Measurements from ENCODE around the gene ZAR1. TPM values are rescaled to one million over a fixed set of nuclear protein-coding genes. Genes with fewer than 3 reads are reported as not detected.
"Not testable (repeated sequence)": the region's sequence is repeated elsewhere in the genome, so short reads cannot be mapped to it uniquely, and the experiment has no call there.

The ZAR1 gene
- total and polyA plus RNA-seq, 12 donors, result 0.22 TPM; not detected in 11

DNA sequence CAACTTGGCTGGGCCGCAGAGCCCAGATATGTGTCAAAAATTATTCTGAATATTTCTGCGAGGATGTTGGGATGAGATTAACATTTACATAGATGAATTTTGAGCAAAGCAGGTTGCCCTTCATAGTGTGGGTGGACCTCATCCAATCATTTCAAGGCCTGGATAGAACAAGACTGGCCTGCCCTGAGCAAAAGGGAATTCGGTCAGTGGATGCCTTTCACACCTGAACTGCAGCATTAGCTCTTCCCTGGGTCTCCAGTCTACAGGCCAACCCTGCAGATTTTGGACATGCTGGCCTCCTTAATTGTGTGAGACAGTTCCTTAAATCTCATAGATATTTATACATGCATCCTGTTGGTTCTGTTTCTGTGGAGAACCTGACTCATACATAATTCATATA, 39.3 kb upstream of the ZAR1 start:
- H3K4me3 ChIP-seq, result no peak overlapping the region
- H3K9me3 ChIP-seq (replicated peaks in 1 of 3), result no peaks in the 10 kb centered on the region
- 91 to 100% (median 94%) methylated on average over 3 of the region's 3 CpGs for WGBS, 4 donors
- H3K36me3 ChIP-seq (replicated peaks in 1 of 2), result no peaks in the 10 kb centered on the region
- no peak for DNase-seq
- TF ChIP-seq CTCF (IDR thresholded peaks at IDR 0.05) (no peak), POLR2A (IDR thresholded peaks at IDR 0.05) (no peak)
- no peaks in the 10 kb centered on the region for H3K27me3 ChIP-seq
- no peak overlapping the region for H3K27ac ChIP-seq
- intact Hi-C loops (cut with DNase I), result no loop called here
- H3K4me1 ChIP-seq (replicated peaks in 1 of 2), result no peaks in the 10 kb centered on the region

DNA sequence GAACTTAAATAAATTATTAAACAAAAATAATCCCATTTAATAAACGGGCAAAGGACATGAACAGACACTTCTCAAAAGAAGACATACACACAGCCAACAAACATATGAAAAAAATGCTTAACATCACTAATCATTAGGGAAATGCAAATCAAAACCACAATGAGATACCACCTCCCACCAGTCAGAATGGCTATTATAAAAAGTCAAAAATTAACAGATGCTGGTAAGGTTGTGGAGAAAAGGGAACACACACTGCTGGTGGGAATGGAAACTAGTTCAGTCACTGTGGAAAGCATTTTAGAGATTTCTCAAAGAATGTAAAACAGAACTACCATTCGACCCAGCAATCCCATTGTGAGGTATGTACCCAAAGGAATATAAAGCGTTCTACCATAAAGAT, 38.4 kb upstream of the ZAR1 start:
- H3K36me3 ChIP-seq (replicated peaks in 1 of 2); DNase-seq; H3K27me3 ChIP-seq; H3K9me3 ChIP-seq (replicated peaks in 1 of 3); H3K27ac ChIP-seq; intact Hi-C loops (cut with DNase I); H3K4me3 ChIP-seq; H3K4me1 ChIP-seq (replicated peaks in 1 of 2): not testable (repeated sequence)
- WGBS, 4 donors, result 83 to 89% (median 87%) methylated on average over 3 of the region's 3 CpGs

DNA sequence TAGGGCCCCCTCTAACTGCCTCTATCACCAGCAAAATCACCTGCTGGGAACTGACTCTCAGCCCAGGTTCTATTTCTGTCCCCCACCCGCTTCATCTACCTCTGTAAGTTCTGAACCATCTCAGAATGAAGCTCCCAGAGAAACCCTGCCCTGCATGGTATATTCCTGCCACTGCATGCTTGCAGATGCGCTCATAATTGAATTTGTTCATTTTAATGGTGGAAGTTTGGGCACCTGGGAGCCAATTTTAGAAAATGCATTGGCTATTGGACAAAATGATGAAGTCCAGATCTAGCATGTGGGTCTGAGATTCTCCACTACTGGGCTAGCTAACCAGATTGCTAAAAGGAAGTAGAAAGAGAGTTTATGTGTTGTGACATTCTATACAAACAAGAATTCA, 35.5 kb upstream of the ZAR1 start:
- TF ChIP-seq POLR2A (IDR thresholded peaks at IDR 0.05) (no peak), CTCF (IDR thresholded peaks at IDR 0.05) (no peak)
- intact Hi-C loops (cut with DNase I), result no loop called here
- Histone ChIP-seq H3K27ac (no peak overlapping the region), H3K27me3 (no peaks in the 10 kb centered on the region), H3K36me3 (replicated peaks in 1 of 2) (no peaks in the 10 kb centered on the region), H3K9me3 (replicated peaks in 1 of 3) (no peaks in the 10 kb centered on the region), H3K4me3 (no peak overlapping the region), H3K4me1 (replicated peaks in 1 of 2) (no peaks in the 10 kb centered on the region)
- WGBS, 4 donors, result 84 to 97% (median 93%) methylated on average over 2 of the region's 2 CpGs
- DNase-seq, result no peak

- no peak for DNase-seq
- H3K4me3 ChIP-seq, result no peak overlapping the region
- H3K4me1 ChIP-seq (replicated peaks in 1 of 2), result no peaks in the 10 kb centered on the region
- no peaks in the 10 kb centered on the region for H3K36me3 ChIP-seq (replicated peaks in 1 of 2)
- H3K27ac ChIP-seq, result no peak overlapping the region
- no peaks in the 10 kb centered on the region for H3K27me3 ChIP-seq
- H3K9me3 ChIP-seq (replicated peaks in 1 of 3), result no peaks in the 10 kb centered on the region
- no peak for TF ChIP-seq CTCF (IDR thresholded peaks at IDR 0.05)
- no peak for TF ChIP-seq POLR2A (IDR thresholded peaks at IDR 0.05)
- intact Hi-C loops (cut with DNase I), result no loop called here
Measured at GRCh38 chr4:48461000-48461399, 29.1 kb upstream of the ZAR1 start.

DNA sequence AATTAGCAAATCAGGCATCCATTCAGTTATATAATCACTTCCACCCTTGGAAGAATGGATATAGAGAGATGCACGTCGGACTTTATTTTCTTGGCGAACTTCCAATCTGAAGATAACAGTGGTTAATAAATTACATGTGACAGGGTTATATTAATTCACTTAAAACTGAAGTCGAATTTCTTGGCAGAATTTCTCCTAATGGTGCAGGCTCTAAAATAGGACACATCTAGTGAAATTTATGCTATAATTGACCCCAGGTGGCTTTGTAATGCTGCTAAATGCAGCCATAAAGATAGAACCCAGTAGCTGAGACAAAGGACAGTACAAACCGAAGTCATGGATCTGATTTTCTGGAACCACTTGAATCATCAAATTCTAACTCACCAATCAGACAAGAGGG, 27.7 kb upstream of the ZAR1 start:
- intact Hi-C loops (cut with DNase I), result no loop called here
- Histone ChIP-seq H3K4me1 (replicated peaks in 1 of 2) (no peaks in the 10 kb centered on the region), H3K4me3 (no peak overlapping the region), H3K27me3 (no peaks in the 10 kb centered on the region), H3K27ac (no peak overlapping the region), H3K36me3 (replicated peaks in 1 of 2) (no peaks in the 10 kb centered on the region), H3K9me3 (replicated peaks in 1 of 3) (no peaks in the 10 kb centered on the region)
- WGBS, 4 donors, result 28 to 40% (median 28%) methylated on average over 5 of the region's 5 CpGs
- TF ChIP-seq POLR2A (IDR thresholded peaks at IDR 0.05), result no peak
- TF ChIP-seq CTCF (IDR thresholded peaks at IDR 0.05), result no peak
- no peak for DNase-seq
